Measurements from ENCODE around the gene RCE1.

The RCE1 gene

GRCh38 chr11:66860449-66860831 lies 17.2 kb downstream of the RCE1 start:
- H3K9me3 ChIP-seq (replicated peaks in 1 of 2; ENCODE audit: control insufficient read depth in 2 of 2, insufficient read depth in 1 of 2, low read depth in 1 of 2, low read length in 2 of 2), result no peaks in the 10 kb centered on the region
- H3K4me3 ChIP-seq (ENCODE audit: low read length in 2 of 2), result no peak overlapping the region
- peaks cover 10% of the 10 kb centered on the region for H3K79me1 ChIP-seq (ENCODE audit: low read depth, low read length)
- H3K18ac ChIP-seq (ENCODE audit: low read length), result peak overlapping the region; percentile 48
- no peak overlapping the region for H2AK5ac ChIP-seq (ENCODE audit: low read depth, low read length)
- no peak overlapping the region for H3K27ac ChIP-seq (replicated peaks; ENCODE audit: low read length)
- no peak overlapping the region for H3K4me2 ChIP-seq (ENCODE audit: insufficient read depth, low read length, poor library complexity, severe bottlenecking)
- peak overlapping the region; percentile 58 for H2BK12ac ChIP-seq (ENCODE audit: low read length)
- no peak overlapping the region for H4K8ac ChIP-seq (ENCODE audit: low read depth, low read length)
- no peaks in the 10 kb centered on the region for H3K27me3 ChIP-seq (ENCODE audit: control insufficient read depth in 3 of 3, insufficient read depth in 3 of 3, low read depth in 1 of 3, low read length in 3 of 3)
- H3K14ac ChIP-seq (ENCODE audit: low read length), result peak overlapping the region; percentile 8
- peaks cover 4 to 10% of the 10 kb centered on the region in 2 donors for H3K4me1 ChIP-seq (ENCODE audit: control insufficient read depth in 2 of 2, insufficient read depth in 1 of 2, low read depth in 1 of 2, low read length in 2 of 2)
- no peak for DNase-seq (ENCODE audit: low spot score)
- no CpG with 5 or more reads among the region's 18 CpGs for WGBS, 2 donors (ENCODE audit: extremely low coverage in 2 of 2, insufficient read length in 2 of 2, insufficient replicate concordance in 1 of 2)
- no peak overlapping the region for H2BK120ac ChIP-seq (ENCODE audit: low read depth, low read length)
- no peak overlapping the region for H3K4ac ChIP-seq (ENCODE audit: low read length)
- H3K23ac ChIP-seq (ENCODE audit: low read depth, low read length, poor library complexity), result peak overlapping the region; percentile 95
- no peak overlapping the region for H2BK5ac ChIP-seq (ENCODE audit: low read length)
- H2BK15ac ChIP-seq (ENCODE audit: low read length), result no peak overlapping the region
- H2AFZ ChIP-seq (ENCODE audit: low read length), result no peak overlapping the region
- no peak overlapping the region for H4K91ac ChIP-seq (ENCODE audit: low read depth, low read length, poor library complexity)
- peaks cover 3 to 14% of the 10 kb centered on the region in 2 donors for H3K36me3 ChIP-seq (replicated peaks in 1 of 2; ENCODE audit: control insufficient read depth in 2 of 2, insufficient read depth in 2 of 2, low read length in 2 of 2)
- H3K9ac ChIP-seq (ENCODE audit: low read depth, low read length, poor library complexity), result no peak overlapping the region

GRCh38 chr11:66861038-66861773 lies 18.0 kb downstream of the RCE1 start:
- no peak overlapping the region for H3K18ac ChIP-seq (ENCODE audit: low read length)
- DNase-seq (ENCODE audit: low spot score), result no peak
- H2BK5ac ChIP-seq (ENCODE audit: low read length), result peak overlapping the region; percentile 75
- no peak overlapping the region for H3K27ac ChIP-seq (replicated peaks; ENCODE audit: low read length)
- H3K23ac ChIP-seq (ENCODE audit: low read depth, low read length, poor library complexity), result peak overlapping the region; percentile 95
- no peak overlapping the region for H2AK5ac ChIP-seq (ENCODE audit: low read depth, low read length)
- H2BK12ac ChIP-seq (ENCODE audit: low read length), result no peak overlapping the region
- peaks cover 0 to 5% of the 10 kb centered on the region in 2 donors for H3K4me1 ChIP-seq (ENCODE audit: control insufficient read depth in 2 of 2, insufficient read depth in 1 of 2, low read depth in 1 of 2, low read length in 2 of 2)
- H3K36me3 ChIP-seq (replicated peaks in 1 of 2; ENCODE audit: control insufficient read depth in 2 of 2, insufficient read depth in 2 of 2, low read length in 2 of 2), result peaks cover 3 to 14% of the 10 kb centered on the region in 2 donors
- H4K8ac ChIP-seq (ENCODE audit: low read depth, low read length), result peak overlapping the region; percentile 43
- H3K79me1 ChIP-seq (ENCODE audit: low read depth, low read length), result peaks cover 10% of the 10 kb centered on the region
- no peak overlapping the region for H3K4me2 ChIP-seq (ENCODE audit: insufficient read depth, low read length, poor library complexity, severe bottlenecking)
- H3K9ac ChIP-seq (ENCODE audit: low read depth, low read length, poor library complexity), result peak overlapping the region; percentile 60
- WGBS, 2 donors (ENCODE audit: extremely low coverage in 2 of 2, insufficient read length in 2 of 2, insufficient replicate concordance in 1 of 2), result no CpG with 5 or more reads among the region's 32 CpGs
- no peaks in the 10 kb centered on the region for H3K27me3 ChIP-seq (ENCODE audit: control insufficient read depth in 3 of 3, insufficient read depth in 3 of 3, low read depth in 1 of 3, low read length in 3 of 3)
- H3K9me3 ChIP-seq (replicated peaks in 1 of 2; ENCODE audit: control insufficient read depth in 2 of 2, insufficient read depth in 1 of 2, low read depth in 1 of 2, low read length in 2 of 2), result no peaks in the 10 kb centered on the region
- no peak overlapping the region for H3K4ac ChIP-seq (ENCODE audit: low read length)
- no peak overlapping the region for H2AFZ ChIP-seq (ENCODE audit: low read length)
- peak overlapping the region; percentile 82 for H3K14ac ChIP-seq (ENCODE audit: low read length)
- no peak overlapping the region for H2BK15ac ChIP-seq (ENCODE audit: low read length)
- no peak overlapping the region for H2BK120ac ChIP-seq (ENCODE audit: low read depth, low read length)
- H4K91ac ChIP-seq (ENCODE audit: low read depth, low read length, poor library complexity), result no peak overlapping the region
- no peak overlapping the region for H3K4me3 ChIP-seq (ENCODE audit: low read length in 2 of 2)

GRCh38 chr11:66861774-66862558 lies 18.7 kb downstream of the RCE1 start:
- H4K8ac ChIP-seq (ENCODE audit: low read depth, low read length), result no peak overlapping the region
- H2AK5ac ChIP-seq (ENCODE audit: low read depth, low read length), result no peak overlapping the region
- no peak for DNase-seq (ENCODE audit: low spot score)
- H2BK120ac ChIP-seq (ENCODE audit: low read depth, low read length), result no peak overlapping the region
- H3K4me3 ChIP-seq (ENCODE audit: low read length in 2 of 2), result no peak overlapping the region
- H3K9me3 ChIP-seq (replicated peaks in 1 of 2; ENCODE audit: control insufficient read depth in 2 of 2, insufficient read depth in 1 of 2, low read depth in 1 of 2, low read length in 2 of 2), result no peaks in the 10 kb centered on the region
- H3K23ac ChIP-seq (ENCODE audit: low read depth, low read length, poor library complexity), result no peak overlapping the region
- H3K36me3 ChIP-seq (replicated peaks in 1 of 2; ENCODE audit: control insufficient read depth in 2 of 2, insufficient read depth in 2 of 2, low read length in 2 of 2), result peaks cover 3 to 14% of the 10 kb centered on the region in 2 donors
- H3K4me2 ChIP-seq (ENCODE audit: insufficient read depth, low read length, poor library complexity, severe bottlenecking), result no peak overlapping the region
- peaks cover 7% of the 10 kb centered on the region for H3K79me1 ChIP-seq (ENCODE audit: low read depth, low read length)
- H4K91ac ChIP-seq (ENCODE audit: low read depth, low read length, poor library complexity), result no peak overlapping the region
- H3K4ac ChIP-seq (ENCODE audit: low read length), result no peak overlapping the region
- peaks cover 0 to 4% of the 10 kb centered on the region in 2 donors for H3K4me1 ChIP-seq (ENCODE audit: control insufficient read depth in 2 of 2, insufficient read depth in 1 of 2, low read depth in 1 of 2, low read length in 2 of 2)
- H3K14ac ChIP-seq (ENCODE audit: low read length), result peak overlapping the region; percentile 38
- H2BK15ac ChIP-seq (ENCODE audit: low read length), result no peak overlapping the region
- WGBS, 2 donors (ENCODE audit: extremely low coverage in 2 of 2, insufficient read length in 2 of 2, insufficient replicate concordance in 1 of 2), result no CpG with 5 or more reads among the region's 30 CpGs
- no peaks in the 10 kb centered on the region for H3K27me3 ChIP-seq (ENCODE audit: control insufficient read depth in 3 of 3, insufficient read depth in 3 of 3, low read depth in 1 of 3, low read length in 3 of 3)
- H2AFZ ChIP-seq (ENCODE audit: low read length), result no peak overlapping the region
- no peak overlapping the region for H3K18ac ChIP-seq (ENCODE audit: low read length)
- H3K9ac ChIP-seq (ENCODE audit: low read depth, low read length, poor library complexity), result no peak overlapping the region
- no peak overlapping the region for H2BK12ac ChIP-seq (ENCODE audit: low read length)
- H2BK5ac ChIP-seq (ENCODE audit: low read length), result no peak overlapping the region
- no peak overlapping the region for H3K27ac ChIP-seq (replicated peaks; ENCODE audit: low read length)

GRCh38 chr11:66862559-66863037 lies 19.4 kb downstream of the RCE1 start:
- peak overlapping the region; percentile 82 for H4K8ac ChIP-seq (ENCODE audit: low read depth, low read length)
- H3K4me3 ChIP-seq (ENCODE audit: low read length in 2 of 2), result no peak overlapping the region
- no peak overlapping the region for H4K91ac ChIP-seq (ENCODE audit: low read depth, low read length, poor library complexity)
- no peak overlapping the region for H2BK12ac ChIP-seq (ENCODE audit: low read length)
- no peak overlapping the region for H3K4ac ChIP-seq (ENCODE audit: low read length)
- H3K23ac ChIP-seq (ENCODE audit: low read depth, low read length, poor library complexity), result no peak overlapping the region
- H3K4me1 ChIP-seq (ENCODE audit: control insufficient read depth in 2 of 2, insufficient read depth in 1 of 2, low read depth in 1 of 2, low read length in 2 of 2), result peaks cover 0 to under 1% of the 10 kb centered on the region in 2 donors
- peaks cover 6% of the 10 kb centered on the region for H3K79me1 ChIP-seq (ENCODE audit: low read depth, low read length)
- H2BK15ac ChIP-seq (ENCODE audit: low read length), result no peak overlapping the region
- H3K9me3 ChIP-seq (replicated peaks in 1 of 2; ENCODE audit: control insufficient read depth in 2 of 2, insufficient read depth in 1 of 2, low read depth in 1 of 2, low read length in 2 of 2), result no peaks in the 10 kb centered on the region
- no peak overlapping the region for H3K4me2 ChIP-seq (ENCODE audit: insufficient read depth, low read length, poor library complexity, severe bottlenecking)
- no peak overlapping the region for H2BK5ac ChIP-seq (ENCODE audit: low read length)
- no peak overlapping the region for H2AK5ac ChIP-seq (ENCODE audit: low read depth, low read length)
- peaks cover 4 to 13% of the 10 kb centered on the region in 2 donors for H3K36me3 ChIP-seq (replicated peaks in 1 of 2; ENCODE audit: control insufficient read depth in 2 of 2, insufficient read depth in 2 of 2, low read length in 2 of 2)
- WGBS, 2 donors (ENCODE audit: extremely low coverage in 2 of 2, insufficient read length in 2 of 2, insufficient replicate concordance in 1 of 2), result no CpG with 5 or more reads among the region's 11 CpGs
- H3K14ac ChIP-seq (ENCODE audit: low read length), result no peak overlapping the region
- no peaks in the 10 kb centered on the region for H3K27me3 ChIP-seq (ENCODE audit: control insufficient read depth in 3 of 3, insufficient read depth in 3 of 3, low read depth in 1 of 3, low read length in 3 of 3)
- H2BK120ac ChIP-seq (ENCODE audit: low read depth, low read length), result no peak overlapping the region
- no peak overlapping the region for H3K9ac ChIP-seq (ENCODE audit: low read depth, low read length, poor library complexity)
- DNase-seq (ENCODE audit: low spot score), result no peak
- H2AFZ ChIP-seq (ENCODE audit: low read length), result no peak overlapping the region
- H3K27ac ChIP-seq (replicated peaks; ENCODE audit: low read length), result no peak overlapping the region
- H3K18ac ChIP-seq (ENCODE audit: low read length), result no peak overlapping the region
